CD4-positive, alpha-beta T cell treated with Interleukin-2 at 100 ng/mL for 4 hours (primary cell): Measurements from ENCODE around the gene MYO10.
"Not testable (repeated sequence)": the region's sequence is repeated elsewhere in the genome, so short reads cannot be mapped to it uniquely, and the experiment has no call there.

Experiments used
- DNase-seq: peaks from one replicate; pipeline ENCODE4 v3.0.0-alpha.2; 2020; ENCODE audit warnings: low spot score

MYO10 gene

DNA sequence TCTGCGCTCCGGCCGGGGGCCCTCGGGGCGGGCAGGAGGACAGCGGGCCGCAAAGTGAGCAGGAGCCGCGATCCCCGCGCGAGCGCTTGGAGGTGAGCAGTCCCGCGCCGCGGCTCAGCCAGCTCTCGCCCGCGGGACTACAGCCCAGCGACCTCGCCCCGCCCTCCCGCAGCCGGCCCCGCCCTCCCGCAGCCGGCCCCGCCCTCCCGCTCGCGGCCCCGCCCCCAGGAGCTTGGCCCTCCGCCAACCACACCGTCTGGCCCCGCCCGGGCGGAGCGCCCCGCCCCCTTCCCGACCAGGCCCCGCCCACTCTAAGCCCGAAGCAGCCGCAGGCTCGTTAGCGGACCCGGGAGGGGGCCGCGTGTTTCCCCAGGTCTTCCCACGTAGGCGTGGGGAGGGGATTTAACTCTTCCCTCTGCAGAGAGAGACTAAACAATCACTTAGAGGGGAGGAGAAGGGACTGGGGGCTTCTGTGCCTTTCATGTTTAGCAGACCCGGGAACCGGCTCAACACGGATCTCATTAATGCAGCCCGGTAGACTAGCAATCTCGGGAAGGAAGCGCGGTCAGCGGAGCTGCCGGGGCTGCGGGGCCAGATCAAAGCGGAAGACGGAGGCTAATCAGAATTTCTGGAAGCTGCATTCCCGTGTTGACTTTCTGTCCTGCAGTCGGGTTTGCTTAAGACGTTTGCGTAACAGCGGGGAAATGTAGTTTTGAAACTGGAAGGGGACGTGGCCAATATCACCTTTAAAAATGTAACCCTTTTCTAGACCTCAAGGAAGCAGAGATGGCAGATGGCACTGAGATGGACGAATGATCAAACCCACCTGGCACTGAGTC is at the start of gene MYO10:
Gene MYO10, minus strand, starts transcription at position 139 of the 839 bp plus-strand sequence. CDS start 480 bp downstream, outside the sequence.
- no peak for DNase-seq

- DNase-seq: not testable (repeated sequence)
Observed at GRCh38 chr5:16985304-16985703, 49.2 kb upstream of the MYO10 start.

DNA sequence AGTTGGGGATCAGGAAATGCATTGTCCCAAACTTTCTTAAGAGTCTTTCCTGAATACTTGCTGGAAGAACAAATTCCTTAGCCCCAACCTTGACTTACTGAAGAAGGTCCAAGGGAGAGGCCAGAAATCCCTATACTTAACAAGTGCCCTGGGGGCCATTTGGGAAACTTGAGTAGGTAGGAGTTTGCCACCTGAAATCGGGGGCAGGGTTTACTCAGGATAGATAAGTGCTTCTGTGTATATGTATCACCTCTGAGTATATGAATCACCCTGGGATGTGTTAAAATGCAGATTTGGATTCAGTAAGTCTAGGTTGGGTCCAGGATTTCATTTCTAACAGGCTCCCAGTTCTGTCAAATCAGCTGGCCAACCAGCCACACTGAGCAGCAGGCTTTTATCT is 47.9 kb upstream of the MYO10 start:
- DNase-seq: no peak

- DNase-seq: no peak
Observed at GRCh38 chr5:16983022-16983639, 47.0 kb upstream of the MYO10 start.

- DNase-seq: no peak
Observed at GRCh38 chr5:16981700-16982099, 45.6 kb upstream of the MYO10 start.

- no peak for DNase-seq
Observed at GRCh38 chr5:16980983-16981382, 44.9 kb upstream of the MYO10 start.

DNA sequence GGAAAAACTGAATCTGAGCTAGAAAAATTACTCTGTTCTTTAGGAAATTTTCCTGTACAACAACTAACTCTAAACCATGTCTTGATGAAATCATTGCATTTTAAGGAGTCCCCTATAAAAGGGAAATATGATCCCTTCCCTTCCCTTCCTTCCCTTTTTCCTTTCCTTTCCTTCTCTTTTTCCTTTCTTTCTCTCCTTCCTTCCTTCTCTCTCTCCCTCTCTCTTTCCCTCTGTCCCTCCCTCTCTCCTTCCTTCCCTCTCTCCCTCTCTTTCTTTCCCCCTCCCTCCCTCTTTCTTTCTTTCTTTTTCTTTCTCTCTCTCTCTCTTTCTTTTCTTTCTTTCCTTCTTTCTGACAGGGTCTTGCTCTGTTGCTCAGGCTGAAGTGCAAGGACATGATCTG is 42.2 kb upstream of the MYO10 start:
- DNase-seq: no peak

GRCh38 chr5:16976625-16977008 is 40.5 kb upstream of the MYO10 start:
- DNase-seq: no peak

DNA sequence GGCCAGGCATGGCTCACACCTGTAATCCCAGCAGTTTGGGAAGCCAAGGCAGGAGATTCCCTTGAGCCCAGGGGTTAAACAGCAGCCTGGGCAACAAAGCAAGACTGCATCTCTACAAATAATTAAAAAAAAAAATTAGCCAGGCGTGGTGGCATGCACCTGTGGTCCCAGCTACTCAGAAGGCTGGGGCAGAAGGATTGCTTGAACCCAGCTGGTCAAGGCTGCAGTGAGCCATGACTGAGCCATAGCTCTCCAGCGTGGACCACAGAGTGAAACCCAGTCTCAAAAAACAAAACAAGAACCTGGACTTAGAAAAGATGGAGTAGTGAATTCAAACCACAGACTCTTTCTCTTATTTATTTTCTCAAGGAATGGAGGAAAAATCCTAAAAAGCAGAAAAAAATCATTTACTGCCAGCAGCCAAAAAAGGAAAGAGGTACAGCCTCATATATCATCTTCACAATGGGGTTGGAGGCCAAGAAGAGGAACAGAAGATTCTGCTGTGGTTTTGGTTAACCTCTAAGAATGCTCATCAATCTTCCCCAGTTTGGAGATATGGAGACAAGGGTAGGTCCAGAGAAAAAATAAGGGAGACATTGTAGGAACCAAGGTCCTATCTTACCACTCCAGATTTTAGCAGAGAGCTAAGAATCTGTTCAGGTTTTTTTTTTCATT is 40.0 kb upstream of the MYO10 start:
- DNase-seq: no peak

- no peak for DNase-seq
Observed at GRCh38 chr5:16974981-16975380, 38.9 kb upstream of the MYO10 start.

DNA sequence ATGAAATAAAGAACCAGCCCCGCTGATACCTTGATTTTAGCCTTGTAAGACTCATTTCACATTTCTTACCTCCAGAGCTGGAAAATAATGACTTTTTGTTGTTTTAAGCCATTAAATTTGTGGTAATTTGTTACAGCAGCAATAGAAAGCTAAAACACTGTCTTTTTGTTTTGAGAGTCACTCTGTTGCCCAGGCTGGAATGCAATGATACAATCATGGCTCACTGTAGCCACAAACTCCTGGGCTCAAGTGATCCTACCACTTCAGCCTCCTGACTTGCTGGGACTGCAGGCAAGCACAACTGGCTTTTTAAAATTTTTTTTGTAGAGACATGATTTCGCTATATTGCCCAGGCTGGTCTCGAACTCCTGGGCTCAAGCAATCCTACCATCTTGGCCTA is 34.7 kb upstream of the MYO10 start:
- DNase-seq: no peak

GRCh38 chr5:16970260-16970659 is 34.2 kb upstream of the MYO10 start:
- no peak for DNase-seq

DNA sequence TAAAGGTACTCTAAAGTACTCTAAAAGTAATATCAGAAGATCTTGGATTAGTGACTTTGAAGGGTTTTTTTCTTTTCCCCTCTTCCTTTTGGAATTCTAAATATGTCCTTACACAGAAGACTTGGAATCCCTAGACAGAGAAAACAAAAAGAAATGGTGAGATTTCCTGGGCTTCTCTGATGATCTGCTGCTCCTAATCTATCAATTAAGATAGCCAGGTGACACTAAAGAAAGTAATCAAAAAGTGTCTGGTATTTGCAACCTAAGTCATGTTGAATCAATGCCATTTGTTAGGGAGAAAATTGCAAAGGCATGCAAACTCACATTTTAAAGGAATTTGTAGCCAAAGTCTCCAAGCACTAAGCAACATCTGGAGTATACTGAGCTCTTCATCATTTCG is 29.5 kb upstream of the MYO10 start:
- DNase-seq: no peak

- DNase-seq: no peak
Observed at GRCh38 chr5:16963821-16964220, 27.7 kb upstream of the MYO10 start.

GRCh38 chr5:16961131-16961530 is 25.0 kb upstream of the MYO10 start:
- no peak for DNase-seq

DNA sequence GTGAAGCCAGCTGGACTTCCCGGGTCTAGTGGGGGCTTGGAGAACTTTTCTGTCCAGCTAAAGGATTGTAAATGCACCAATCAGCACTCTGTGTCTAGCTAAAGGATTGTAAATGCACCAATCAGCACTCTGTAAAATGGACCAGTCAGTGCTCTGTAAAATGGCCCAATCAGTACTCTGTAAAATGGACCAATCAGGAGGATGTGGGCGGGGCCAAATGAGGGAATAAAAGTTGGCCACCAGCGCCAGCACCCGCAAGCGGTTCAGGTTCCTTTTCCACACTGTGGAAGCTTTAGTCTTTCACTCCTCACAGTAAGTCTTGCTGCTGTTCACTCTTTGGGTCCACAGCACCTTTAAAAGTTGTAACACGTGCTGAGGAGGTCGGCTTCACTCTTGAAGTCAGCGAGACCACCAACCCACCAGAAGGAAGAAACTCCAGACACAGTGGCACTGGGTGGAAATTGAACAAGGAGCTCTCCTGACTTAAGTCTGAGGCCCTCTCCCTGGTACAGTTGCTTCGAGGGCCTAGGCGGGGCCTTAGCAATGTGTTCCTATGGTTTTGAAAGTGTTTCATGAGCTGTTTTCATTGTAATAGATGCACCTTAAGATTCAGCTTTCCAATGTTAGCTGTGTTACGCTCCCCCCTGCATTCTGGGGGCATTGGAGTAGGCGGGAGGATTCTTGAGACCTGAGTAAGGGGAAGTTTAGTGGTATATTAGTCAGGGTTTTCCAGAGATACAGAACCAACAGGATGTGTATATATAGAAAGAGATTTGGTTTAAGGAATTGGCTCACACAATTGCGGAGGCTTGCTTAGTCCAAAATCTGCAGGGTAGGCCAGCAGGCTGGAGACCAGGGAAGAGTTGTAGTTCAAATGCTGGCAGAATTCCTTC is 21.5 kb upstream of the MYO10 start:
- no peak for DNase-seq

DNA sequence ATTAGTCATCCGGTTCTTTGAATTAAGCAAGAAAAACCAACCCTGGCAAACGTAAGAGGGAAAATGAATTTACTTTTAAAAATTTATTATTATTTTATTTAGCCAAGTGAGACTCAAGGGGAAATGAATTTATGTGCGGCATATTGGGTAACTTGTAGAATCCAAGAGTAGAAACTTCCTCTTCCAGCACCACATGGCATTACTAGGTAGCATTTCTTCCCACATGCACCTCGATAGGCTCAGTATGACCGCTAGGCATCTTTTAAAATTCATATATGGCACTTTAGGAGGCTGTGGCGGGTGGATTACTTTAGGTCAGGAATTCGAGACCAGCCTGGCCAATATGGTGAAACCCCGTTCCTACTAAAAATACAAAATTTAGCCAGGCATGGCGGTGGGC is 17.6 kb upstream of the MYO10 start:
- DNase-seq: no peak

DNA sequence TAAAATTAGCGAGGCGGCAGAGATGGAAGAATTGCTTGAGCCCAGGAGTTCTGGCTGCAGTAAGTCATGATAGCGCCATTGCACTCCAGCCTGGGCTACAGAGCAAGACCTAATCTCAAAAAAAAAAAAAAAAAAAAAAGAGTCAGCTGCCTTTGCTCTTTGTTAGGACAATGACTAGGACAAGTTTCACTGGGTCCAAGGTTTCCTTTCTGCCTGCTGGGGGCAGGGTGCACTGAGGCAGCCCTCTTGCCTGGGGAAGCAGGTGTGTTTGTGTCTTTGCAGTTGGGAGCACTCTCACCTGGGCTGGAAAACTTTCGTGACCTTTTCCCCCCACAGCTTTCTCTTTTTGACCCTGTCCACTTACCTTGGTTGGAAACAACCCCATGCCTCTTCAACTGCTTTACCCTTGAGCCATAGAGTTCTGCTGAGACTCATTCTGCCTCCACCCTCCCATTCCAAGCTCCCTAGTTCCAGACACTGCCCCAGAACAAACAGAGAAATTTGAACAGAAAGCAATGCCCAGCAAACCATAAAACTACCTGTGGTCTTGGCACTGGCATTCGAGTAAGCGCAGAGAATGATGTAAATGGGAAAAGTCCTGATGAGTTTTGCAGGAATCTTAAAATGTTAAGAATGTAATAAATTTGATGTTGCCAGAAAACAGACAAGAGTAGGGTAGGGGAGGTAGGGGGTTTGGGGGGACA is 17.0 kb upstream of the MYO10 start:
- no peak for DNase-seq

DNA sequence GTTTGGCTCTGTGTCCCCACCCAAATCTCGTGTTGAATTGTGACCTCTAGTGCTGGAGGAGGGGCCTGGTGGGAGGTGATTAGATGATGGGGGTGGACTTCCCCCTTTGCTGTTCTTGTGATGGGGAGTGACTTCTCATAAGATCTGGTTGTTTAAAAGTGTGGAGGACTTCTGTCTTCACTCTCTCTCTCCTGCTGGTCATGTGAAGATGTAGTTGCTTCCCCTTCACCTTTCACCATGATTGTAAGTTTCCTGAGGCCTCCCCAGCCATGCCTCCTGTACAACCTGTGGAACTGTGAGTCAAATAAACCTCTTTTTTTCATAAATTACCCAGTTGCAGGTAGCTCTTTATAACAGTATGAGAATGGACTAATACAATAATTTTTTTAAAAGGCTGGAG is 10.6 kb upstream of the MYO10 start:
- no peak for DNase-seq

- no peak for DNase-seq
Observed at GRCh38 chr5:16944816-16945562, 8.9 kb upstream of the MYO10 start.
